ACC112 (cell line): ENCODE measurements around the gene SLCO3A1.

ENCODE experiments used
- H2AFZ ChIP-seq: fragments of 200-600 bp; sonication (generic); one replicate; pipeline ENCODE4 v1.6.0; 2017; ENCODE audit warnings: antibody characterized with exemption, low read length; ENCODE audit not compliant: unreplicated experiment
- H3K27ac ChIP-seq: fragments of 200-600 bp; sonication (generic); 2 replicates; pipeline ENCODE4 v1.5.1; 2014; ENCODE audit warnings: low read depth, mild to moderate bottlenecking, antibody characterized with exemption, low read length, moderate library complexity
- H3K27me3 ChIP-seq: fragments of 200-600 bp; sonication (generic); 2 replicates; pipeline ENCODE4 v1.6.1; 2014; ENCODE audit warnings: mild to moderate bottlenecking, antibody characterized with exemption, low read length, moderate library complexity, mixed read lengths; ENCODE audit not compliant: insufficient read depth
- H3K36me3 ChIP-seq: fragments of 200-600 bp; sonication (generic); 2 replicates; pipeline ENCODE4 v1.6.1; 2016; ENCODE audit warnings: mild to moderate bottlenecking, antibody characterized with exemption, low read length, moderate library complexity, mixed read lengths; ENCODE audit not compliant: insufficient read depth
- H3K4me1 ChIP-seq: fragments of 200-600 bp; sonication (generic); one replicate; pipeline ENCODE4 v1.6.1; 2016; ENCODE audit warnings: low read length, mixed read lengths; ENCODE audit not compliant: insufficient read depth, unreplicated experiment, control insufficient read depth
- H3K4me3 ChIP-seq: fragments of 200-600 bp; sonication (generic); 2 replicates; pipeline ENCODE4 v1.5.1; 2014; ENCODE audit warnings: mild to moderate bottlenecking, low read depth, low read length
- H3K79me2 ChIP-seq: fragments of 200-600 bp; sonication (generic); one replicate; pipeline ENCODE4 v1.6.0; 2016; ENCODE audit warnings: low read length; ENCODE audit not compliant: control insufficient read depth, unreplicated experiment, insufficient read depth

The SLCO3A1 gene

DNA sequence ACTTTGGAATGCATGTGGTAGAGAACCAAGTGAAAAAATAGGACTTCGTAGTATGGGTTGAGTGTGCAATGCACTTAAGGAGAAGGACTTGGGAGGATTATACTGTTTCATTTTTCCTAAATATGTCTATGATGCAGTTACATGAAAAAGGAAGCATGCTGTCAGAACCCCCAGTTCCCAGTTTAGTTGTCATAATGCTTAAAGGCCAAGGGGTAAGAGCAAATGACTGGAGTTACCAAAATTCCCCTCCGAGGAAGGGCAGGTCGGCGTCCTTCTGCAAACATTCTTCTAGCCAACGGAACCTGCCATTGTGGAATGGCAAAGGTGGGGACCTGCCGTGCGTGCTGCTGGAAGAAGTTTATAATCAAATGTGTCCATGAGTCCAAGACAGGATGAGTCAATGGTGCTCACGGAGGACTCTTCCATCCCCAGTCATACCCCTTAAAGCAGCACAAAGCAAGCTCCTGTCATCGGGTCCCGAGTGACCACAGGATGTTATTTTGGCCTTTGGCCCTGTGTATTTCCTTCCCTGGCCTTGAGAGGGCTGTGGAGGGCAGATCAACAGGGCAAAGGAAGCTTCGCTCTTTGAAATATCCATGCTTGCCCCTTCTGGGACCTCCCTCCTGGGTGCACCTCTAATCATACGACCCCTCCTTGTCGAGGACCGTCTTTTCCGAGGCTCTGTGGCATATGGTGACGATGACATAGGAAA lies 93.2 kb downstream of the SLCO3A1 start:
- Histone ChIP-seq H3K79me2 (peaks cover 35% of the 10 kb centered on the region), H2AFZ (no peak overlapping the region), H3K36me3 (no peaks in the 10 kb centered on the region), H3K4me3 (no peak overlapping the region), H3K4me1 (peaks cover 60% of the 10 kb centered on the region), H3K27me3 (no peaks in the 10 kb centered on the region), H3K27ac (no peak overlapping the region)

- H2AFZ ChIP-seq = no peak overlapping the region
These were observed 93.8 kb downstream of the SLCO3A1 start for GRCh38 chr15:91947293-91947679.

GRCh38 chr15:91947683-91948608 lies 94.4 kb downstream of the SLCO3A1 start:
- peaks cover 42% of the 10 kb centered on the region for H3K79me2 ChIP-seq
- no peak overlapping the region for H3K4me3 ChIP-seq
- H3K27me3 ChIP-seq = no peaks in the 10 kb centered on the region

More at GRCh38 chr15:91947293-91947679, 93.8 kb downstream of the SLCO3A1 start:
- H3K27ac ChIP-seq = no peak overlapping the region
- no peak overlapping the region for H3K4me3 ChIP-seq
- no peaks in the 10 kb centered on the region for H3K36me3 ChIP-seq
- no peaks in the 10 kb centered on the region for H3K27me3 ChIP-seq
- H3K79me2 ChIP-seq = peaks cover 37% of the 10 kb centered on the region
- H3K4me1 ChIP-seq = peaks cover 54% of the 10 kb centered on the region

DNA sequence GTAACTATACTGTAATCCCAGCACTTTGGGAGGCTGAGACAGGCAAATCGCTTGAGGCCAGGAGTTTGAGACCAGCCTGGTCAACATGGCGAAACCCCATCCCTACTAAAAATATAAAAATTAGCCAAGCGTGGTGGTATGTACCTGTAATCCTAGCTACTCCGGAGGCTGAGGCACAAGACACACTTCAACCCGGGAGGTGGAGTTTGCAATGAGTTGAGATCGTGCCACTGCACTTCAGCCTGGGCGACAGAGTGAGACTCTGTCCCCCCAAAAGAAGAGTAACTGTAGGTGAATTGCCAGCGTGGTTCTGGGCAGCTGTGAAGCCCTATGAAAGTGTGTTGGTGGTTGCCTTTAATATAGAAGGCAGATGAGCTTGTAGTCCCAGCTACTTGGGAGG lies 95.9 kb downstream of the SLCO3A1 start:
- H2AFZ ChIP-seq = no peak overlapping the region
- no peak overlapping the region for H3K4me3 ChIP-seq
- H3K27me3 ChIP-seq = no peaks in the 10 kb centered on the region
- peaks cover 48% of the 10 kb centered on the region for H3K4me1 ChIP-seq
- H3K27ac ChIP-seq = no peak overlapping the region
- H3K79me2 ChIP-seq = peaks cover 38% of the 10 kb centered on the region
- no peaks in the 10 kb centered on the region for H3K36me3 ChIP-seq

More at GRCh38 chr15:91947683-91948608, 94.4 kb downstream of the SLCO3A1 start:
- Histone ChIP-seq H3K4me1 (peaks cover 49% of the 10 kb centered on the region), H2AFZ (no peak overlapping the region), H3K27ac (no peak overlapping the region), H3K36me3 (no peaks in the 10 kb centered on the region)

- no peaks in the 10 kb centered on the region for H3K36me3 ChIP-seq
- peaks cover 35% of the 10 kb centered on the region for H3K79me2 ChIP-seq
- H3K27me3 ChIP-seq = no peaks in the 10 kb centered on the region
- H2AFZ ChIP-seq = no peak overlapping the region
- no peak overlapping the region for H3K4me3 ChIP-seq
- no peak overlapping the region for H3K27ac ChIP-seq
- peaks cover 48% of the 10 kb centered on the region for H3K4me1 ChIP-seq
These were observed 96.5 kb downstream of the SLCO3A1 start for GRCh38 chr15:91950054-91950453.

DNA sequence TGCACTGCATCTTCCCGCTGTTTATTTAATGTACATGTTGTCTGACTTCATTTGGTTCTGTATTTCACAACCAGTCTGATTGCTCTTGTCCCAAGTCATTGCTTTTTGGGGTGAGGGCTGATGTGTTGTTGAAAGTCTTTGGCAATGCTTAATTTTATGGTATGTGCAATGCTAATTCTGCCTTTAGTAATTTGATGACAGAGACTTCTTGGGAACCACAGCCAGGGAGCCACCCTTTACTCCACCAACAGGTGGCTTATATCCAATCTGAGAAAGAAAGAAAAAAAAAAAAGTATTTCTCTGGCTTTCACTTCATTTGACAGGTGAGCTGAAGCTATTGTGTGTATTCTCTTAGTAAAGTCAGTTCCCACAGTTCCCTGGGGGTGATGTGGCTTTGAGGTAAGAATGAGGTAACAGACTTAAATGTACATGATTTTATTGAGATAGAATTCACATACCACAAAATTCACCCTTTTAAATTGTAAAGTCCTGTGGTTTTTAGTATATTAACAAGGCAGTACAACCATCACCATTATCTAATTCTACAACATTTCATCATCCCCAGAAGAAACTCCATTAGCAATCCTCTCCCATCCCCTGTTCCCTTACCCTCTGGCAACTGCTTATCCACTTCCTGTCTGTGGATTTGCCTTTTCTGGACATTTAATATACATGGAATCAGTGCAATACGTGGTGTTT lies 97.3 kb downstream of the SLCO3A1 start:
- Histone ChIP-seq H3K79me2 (peaks cover 37% of the 10 kb centered on the region), H3K27me3 (no peaks in the 10 kb centered on the region), H3K4me1 (peaks cover 52% of the 10 kb centered on the region), H3K27ac (no peak overlapping the region), H3K4me3 (no peak overlapping the region), H2AFZ (no peak overlapping the region), H3K36me3 (no peaks in the 10 kb centered on the region)

DNA sequence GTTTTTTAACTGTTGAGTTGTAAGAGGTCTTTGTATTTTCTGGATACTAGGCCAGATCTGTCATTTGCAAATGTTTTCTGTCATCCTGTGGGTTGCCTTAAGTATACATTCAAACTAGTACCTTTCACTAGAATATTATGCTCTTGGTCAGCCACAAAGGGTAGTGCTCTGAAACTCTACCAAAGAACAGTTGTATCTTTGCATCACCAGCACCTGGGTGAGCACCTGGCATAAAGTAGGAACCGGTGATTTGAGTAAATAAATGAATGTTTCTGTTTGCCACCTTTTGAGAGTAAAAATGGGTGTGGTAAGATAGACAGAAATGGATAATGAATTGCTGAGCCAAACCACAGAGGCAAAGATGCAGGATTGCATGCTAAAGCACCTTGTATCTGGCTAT lies 98.7 kb downstream of the SLCO3A1 start:
- Histone ChIP-seq H3K79me2 (peaks cover 35% of the 10 kb centered on the region), H3K27ac (no peak overlapping the region), H3K36me3 (no peaks in the 10 kb centered on the region)

GRCh38 chr15:91953432-91953831 lies 99.9 kb downstream of the SLCO3A1 start:
- H3K4me3 ChIP-seq = no peak overlapping the region
- no peaks in the 10 kb centered on the region for H3K36me3 ChIP-seq
- H3K27ac ChIP-seq = no peak overlapping the region
- H2AFZ ChIP-seq = no peak overlapping the region
- H3K27me3 ChIP-seq = no peaks in the 10 kb centered on the region
- H3K79me2 ChIP-seq = peaks cover 30% of the 10 kb centered on the region
- peaks cover 36% of the 10 kb centered on the region for H3K4me1 ChIP-seq

More for the DNA sequence above, 98.7 kb downstream of the SLCO3A1 start:
- H2AFZ ChIP-seq = no peak overlapping the region
- no peaks in the 10 kb centered on the region for H3K27me3 ChIP-seq
- peaks cover 48% of the 10 kb centered on the region for H3K4me1 ChIP-seq
- no peak overlapping the region for H3K4me3 ChIP-seq

DNA sequence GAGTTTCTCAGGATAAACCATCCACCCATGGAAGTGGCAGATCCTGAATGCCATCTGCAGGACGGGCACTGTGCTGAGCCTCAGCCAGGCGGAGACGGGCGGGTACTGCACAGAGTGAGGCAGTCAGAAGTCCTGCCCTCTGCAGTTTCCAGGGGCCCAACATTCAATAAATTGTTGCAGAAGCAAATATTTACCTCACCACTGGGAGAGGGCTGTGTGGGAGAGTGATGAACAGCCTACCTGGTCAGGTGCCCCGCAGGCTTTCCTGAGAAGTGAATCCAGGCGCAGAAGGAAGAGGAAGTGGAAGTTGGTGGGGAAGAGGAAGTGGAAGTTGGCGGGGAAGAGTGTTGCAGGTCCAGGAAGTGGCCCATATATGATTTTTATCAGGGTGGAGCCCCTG lies 100.8 kb downstream of the SLCO3A1 start:
- peaks cover 30% of the 10 kb centered on the region for H3K79me2 ChIP-seq
- H3K4me3 ChIP-seq = no peak overlapping the region
- H2AFZ ChIP-seq = no peak overlapping the region
- no peaks in the 10 kb centered on the region for H3K36me3 ChIP-seq
- H3K27me3 ChIP-seq = no peaks in the 10 kb centered on the region
- H3K4me1 ChIP-seq = peaks cover 29% of the 10 kb centered on the region
- H3K27ac ChIP-seq = no peak overlapping the region

DNA sequence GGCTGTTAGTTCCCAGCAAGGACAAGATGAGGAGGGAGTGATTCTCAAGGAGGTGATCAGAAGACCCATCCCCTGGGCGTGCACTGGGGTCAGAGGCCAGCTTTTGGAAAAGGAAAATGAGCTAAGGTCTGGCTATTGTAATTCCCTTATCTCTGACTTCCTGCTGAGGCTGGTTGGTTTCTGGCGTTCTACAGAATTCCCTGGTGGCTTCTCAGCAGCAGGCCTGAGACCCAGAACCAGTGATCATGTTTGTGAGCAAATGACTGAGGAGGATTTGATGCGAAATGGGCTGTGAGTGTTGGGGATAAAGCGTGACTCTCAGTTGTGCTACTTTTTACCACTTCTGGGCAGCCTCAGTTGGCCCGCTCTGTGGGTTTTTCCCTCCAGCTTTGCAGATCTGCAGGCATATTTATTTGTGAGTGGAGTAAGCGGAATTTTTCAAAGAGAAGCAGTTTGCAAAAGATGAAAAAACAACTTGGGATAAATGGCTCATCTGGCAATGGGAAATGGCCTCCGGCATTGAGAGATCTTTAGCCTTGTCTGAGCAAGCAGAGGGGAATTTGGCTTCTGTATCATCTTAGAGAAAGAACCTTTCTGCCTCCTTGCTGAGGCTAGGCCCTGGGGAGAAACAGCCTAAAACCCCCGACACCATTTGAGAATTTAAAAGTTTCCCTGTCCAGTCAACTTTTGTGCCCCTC lies 102.7 kb downstream of the SLCO3A1 start:
- peak overlapping the region; percentile 74 for H2AFZ ChIP-seq
- peak overlapping the region; percentile 47; the same call in 1 of the 2 replicates for H3K27ac ChIP-seq
- H3K4me3 ChIP-seq = no peak overlapping the region
- H3K4me1 ChIP-seq = peaks cover 21% of the 10 kb centered on the region
- no peaks in the 10 kb centered on the region for H3K36me3 ChIP-seq
- no peaks in the 10 kb centered on the region for H3K27me3 ChIP-seq
- H3K79me2 ChIP-seq = peaks cover 25% of the 10 kb centered on the region
